IPS-18c (cell line): ENCODE results near the gene GMIP.

Experiments used
- H3K4me3 ChIP-seq: 2 replicates; pipeline ENCODE4 v1.7.0; 2013; ENCODE audit warnings: low read depth, mild to moderate bottlenecking, low read length, moderate library complexity; ENCODE audit not compliant: insufficient read depth
- H3K9me3 ChIP-seq: one replicate; pipeline ENCODE4 v1.6.1; 2013; ENCODE audit warnings: mild to moderate bottlenecking, low read length, moderate library complexity; ENCODE audit not compliant: control insufficient read depth, insufficient read depth

Gene GMIP

GRCh38 chr19:19661675-19662251, 18.3 kb upstream of the GMIP start:
- 0 out of 2 replicates have a peak overlapping the region, but pooled peaks have one; percentile 95 for H3K4me3 ChIP-seq
- H3K9me3 ChIP-seq = peaks cover 2% of the 10 kb centered on the region

GRCh38 chr19:19661141-19661674, 17.8 kb upstream of the GMIP start:
- Histone ChIP-seq H3K9me3 (peaks cover 2% of the 10 kb centered on the region), H3K4me3 (no peak overlapping the region)

GRCh38 chr19:19659646-19660245, 16.3 kb upstream of the GMIP start:
- H3K9me3 ChIP-seq = peaks cover 2% of the 10 kb centered on the region
- no peak overlapping the region for H3K4me3 ChIP-seq

- Histone ChIP-seq H3K4me3 (no peak overlapping the region), H3K9me3 (no peaks in the 10 kb centered on the region)
Measured at GRCh38 chr19:19657397-19657783, 13.9 kb upstream of the GMIP start.

- Histone ChIP-seq H3K4me3 (no peak overlapping the region), H3K9me3 (no peaks in the 10 kb centered on the region)
Measured at GRCh38 chr19:19656451-19657396, 13.3 kb upstream of the GMIP start.

- no peaks in the 10 kb centered on the region for H3K9me3 ChIP-seq
Measured at GRCh38 chr19:19655641-19656343, 12.3 kb upstream of the GMIP start.

GRCh38 chr19:19655051-19655594, 11.7 kb upstream of the GMIP start:
- no peak overlapping the region for H3K4me3 ChIP-seq
- H3K9me3 ChIP-seq = no peaks in the 10 kb centered on the region

More at GRCh38 chr19:19655641-19656343, 12.3 kb upstream of the GMIP start:
- H3K4me3 ChIP-seq = no peak overlapping the region

- Histone ChIP-seq H3K4me3 (no peak overlapping the region), H3K9me3 (no peaks in the 10 kb centered on the region)
Measured at GRCh38 chr19:19654441-19654840, 11.0 kb upstream of the GMIP start.

GRCh38 chr19:19653597-19654147, 10.2 kb upstream of the GMIP start:
- Histone ChIP-seq H3K9me3 (no peaks in the 10 kb centered on the region), H3K4me3 (no peak overlapping the region)

- no peak overlapping the region for H3K4me3 ChIP-seq
Measured at GRCh38 chr19:19652482-19653295, 9.2 kb upstream of the GMIP start.

GRCh38 chr19:19651076-19651475, 7.6 kb upstream of the GMIP start:
- Histone ChIP-seq H3K4me3 (no peak overlapping the region), H3K9me3 (no peaks in the 10 kb centered on the region)

More at GRCh38 chr19:19652482-19653295, 9.2 kb upstream of the GMIP start:
- no peaks in the 10 kb centered on the region for H3K9me3 ChIP-seq

GRCh38 chr19:19650331-19650730, 6.9 kb upstream of the GMIP start:
- Histone ChIP-seq H3K9me3 (no peaks in the 10 kb centered on the region), H3K4me3 (no peak overlapping the region)

- Histone ChIP-seq H3K9me3 (no peaks in the 10 kb centered on the region), H3K4me3 (no peak overlapping the region)
Measured at GRCh38 chr19:19649580-19649995, 6.1 kb upstream of the GMIP start.

- no peaks in the 10 kb centered on the region for H3K9me3 ChIP-seq
Measured at GRCh38 chr19:19649155-19649554, 5.7 kb upstream of the GMIP start.

GRCh38 chr19:19647037-19647835, 3.8 kb upstream of the GMIP start:
- H3K9me3 ChIP-seq = no peaks in the 10 kb centered on the region
- H3K4me3 ChIP-seq = no peak overlapping the region

More at GRCh38 chr19:19649155-19649554, 5.7 kb upstream of the GMIP start:
- no peak overlapping the region for H3K4me3 ChIP-seq
